ENCODE data around the gene OBP2B.

DNA sequence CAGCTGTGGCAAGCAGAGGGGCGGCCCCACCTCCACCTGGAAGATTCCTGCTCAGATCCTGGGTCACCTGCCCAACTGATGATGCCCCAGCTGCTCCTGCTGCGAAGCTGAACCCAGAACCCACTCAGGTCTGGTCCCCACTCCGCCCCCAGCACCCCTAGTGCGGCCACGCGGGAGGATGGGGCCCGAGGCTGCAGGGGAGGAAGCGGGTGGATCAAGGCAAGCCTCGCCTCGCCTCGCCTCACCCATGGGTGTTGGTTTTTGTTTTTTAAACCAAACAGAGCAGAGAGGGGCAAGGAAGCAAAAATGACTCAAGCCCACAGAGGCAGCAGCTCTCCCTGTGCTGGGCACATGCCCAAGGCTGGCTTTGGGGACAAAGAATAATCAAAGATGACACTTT, 42.7 kb upstream of the OBP2B start:
- TF ChIP-seq EZH2 (IDR thresholded peaks at IDR 0.05; ENCODE audit: insufficient read depth, poor library complexity, severe bottlenecking) (no peak), EZH2phosphoT487 (IDR thresholded peaks at IDR 0.05; ENCODE audit: insufficient read depth, low read depth) (no peak)

Data from GM23248 (cell line).